C4-2B (cell line): ENCODE results near the gene SEMA6A.

Source experiments
- ZFX ChIP-seq: fragments of 450-650 bp; IDR thresholded peaks from 2 replicates; pipeline ENCODE4 v1.6.1; 2017
- TF ChIP-seq, protein P1 (sequence below): fragments of 450-650 bp; conservative IDR thresholded peaks from 2 replicates; pipeline ENCODE4 v1.5.1; 2017; ENCODE audit warnings: mild to moderate bottlenecking

DNA sequence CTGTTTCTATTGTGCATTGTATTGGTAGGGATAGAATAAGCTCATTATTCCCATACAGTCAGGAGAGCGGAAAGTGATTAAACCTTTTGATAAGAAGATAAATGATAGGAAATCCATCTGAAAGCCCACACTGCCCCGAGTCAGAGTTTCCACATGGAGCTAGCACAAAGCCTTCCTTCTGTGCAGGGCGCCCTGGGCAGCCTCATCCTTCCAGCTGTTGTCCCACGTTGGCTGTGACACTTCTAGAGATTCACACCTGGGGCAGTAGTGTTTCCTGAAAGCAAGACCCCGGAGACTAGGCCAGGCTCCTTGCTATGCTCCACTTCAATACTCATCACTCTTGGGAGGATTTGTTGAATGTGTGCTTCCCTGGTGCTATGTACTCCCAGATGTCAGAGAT, 172.4 kb downstream of the SEMA6A start:
- TF ChIP-seq, protein P1, sequence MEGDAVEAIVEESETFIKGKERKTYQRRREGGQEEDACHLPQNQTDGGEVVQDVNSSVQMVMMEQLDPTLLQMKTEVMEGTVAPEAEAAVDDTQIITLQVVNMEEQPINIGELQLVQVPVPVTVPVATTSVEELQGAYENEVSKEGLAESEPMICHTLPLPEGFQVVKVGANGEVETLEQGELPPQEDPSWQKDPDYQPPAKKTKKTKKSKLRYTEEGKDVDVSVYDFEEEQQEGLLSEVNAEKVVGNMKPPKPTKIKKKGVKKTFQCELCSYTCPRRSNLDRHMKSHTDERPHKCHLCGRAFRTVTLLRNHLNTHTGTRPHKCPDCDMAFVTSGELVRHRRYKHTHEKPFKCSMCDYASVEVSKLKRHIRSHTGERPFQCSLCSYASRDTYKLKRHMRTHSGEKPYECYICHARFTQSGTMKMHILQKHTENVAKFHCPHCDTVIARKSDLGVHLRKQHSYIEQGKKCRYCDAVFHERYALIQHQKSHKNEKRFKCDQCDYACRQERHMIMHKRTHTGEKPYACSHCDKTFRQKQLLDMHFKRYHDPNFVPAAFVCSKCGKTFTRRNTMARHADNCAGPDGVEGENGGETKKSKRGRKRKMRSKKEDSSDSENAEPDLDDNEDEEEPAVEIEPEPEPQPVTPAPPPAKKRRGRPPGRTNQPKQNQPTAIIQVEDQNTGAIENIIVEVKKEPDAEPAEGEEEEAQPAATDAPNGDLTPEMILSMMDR: no peak
- TF ChIP-seq ZFX: no peak
